Measurements from ENCODE around the gene RAD9A. TPM values are rescaled to one million over a fixed set of nuclear protein-coding genes. Genes with fewer than 3 reads are reported as not detected.

The RAD9A gene
- total RNA-seq, 1 experiment from 2014 or later: 20.9 TPM

GRCh38 chr11:67370351-67371076 lies 21.3 kb upstream of the RAD9A start:
- peaks cover 2% of the 10 kb centered on the region; the same call in 1 of the 2 replicates for H3K27me3 ChIP-seq (ENCODE audit: insufficient read depth, low read length)
- H4K91ac ChIP-seq (ENCODE audit: insufficient read length, low read depth, low read length): no peak overlapping the region
- H3K56ac ChIP-seq (ENCODE audit: insufficient read length, low read depth, low read length): no peak overlapping the region
- no peak overlapping the region for H2AK5ac ChIP-seq (ENCODE audit: insufficient read length, low read length)
- Mint-ChIP-seq H3K36me3 (ENCODE audit: insufficient read depth in 1 of 3, low read depth in 3 of 3) (no peaks in the 10 kb centered on the region; a peak in 1 of 7 replicates), H3K4me3 (no peak overlapping the region; a peak in 1 of 5 replicates), H3K9me3 (no peaks in the 10 kb centered on the region; a peak in 1 of 5 replicates), H3K27ac (no peak overlapping the region), H3K27me3 (ENCODE audit: low read depth) (peaks cover 73% of the 10 kb centered on the region), H3K4me1 (peaks cover 44 to 50% of the 10 kb centered on the region in 2 experiments)
- H2BK5ac ChIP-seq (ENCODE audit: insufficient read length, low read length): no peak overlapping the region
- H2AFZ ChIP-seq (ENCODE audit: low read length): no peak overlapping the region
- H3K9ac ChIP-seq (ENCODE audit: extremely low read depth, insufficient read length, low read length): no peak overlapping the region
- no peak overlapping the region for H2BK120ac ChIP-seq (ENCODE audit: low read depth, low read length, poor library complexity, severe bottlenecking)
- H2BK20ac ChIP-seq (ENCODE audit: low read depth, low read length, poor library complexity, severe bottlenecking): no peak overlapping the region
- peaks cover 7% of the 10 kb centered on the region; the same call in 1 of the 2 replicates for H3K4me1 ChIP-seq (ENCODE audit: insufficient read depth, low read length)
- H2BK15ac ChIP-seq (ENCODE audit: low read depth, low read length): no peak overlapping the region
- H3K27ac ChIP-seq (ENCODE audit: insufficient read length, low read depth, low read length): no peak overlapping the region
- no peaks in the 10 kb centered on the region for H3K79me1 ChIP-seq (ENCODE audit: insufficient read depth, low read depth, low read length, poor library complexity, severe bottlenecking)
- no peak overlapping the region for H2BK12ac ChIP-seq (ENCODE audit: insufficient read length, low read depth, low read length)
- H3K14ac ChIP-seq (ENCODE audit: insufficient read depth, low read length): no peak overlapping the region
- DNase-seq: no peak
- H3K23ac ChIP-seq (ENCODE audit: insufficient read length, low read depth, low read length): no peak overlapping the region
- no peak overlapping the region for H4K8ac ChIP-seq (replicated peaks; ENCODE audit: insufficient read length, low read depth, low read length)
- H3K4ac ChIP-seq (ENCODE audit: low read depth, low read length): no peak overlapping the region
- H3K9me3 ChIP-seq (ENCODE audit: control insufficient read depth, low read depth, low read length): no peaks in the 10 kb centered on the region
- no peak for TF ChIP-seq CTCF (conservative IDR thresholded peaks at IDR 0.05)
- H4K5ac ChIP-seq (ENCODE audit: insufficient read length, low read depth, low read length): no peak overlapping the region
- no peak overlapping the region for H3K18ac ChIP-seq (ENCODE audit: insufficient read length, low read depth, low read length)
- peaks cover 3% of the 10 kb centered on the region for H4K20me1 ChIP-seq (ENCODE audit: control insufficient read depth, insufficient read depth, insufficient read length)
- H3T11ph ChIP-seq (ENCODE audit: low read length): no peak overlapping the region
- no CpG with 5 or more reads among the region's 14 CpGs for WGBS (ENCODE audit: extremely low coverage, insufficient read length, low lambda C conversion rate)
- peaks cover 24% of the 10 kb centered on the region for H3K23me2 ChIP-seq (ENCODE audit: insufficient read length, low read depth, low read length, poor library complexity, severe bottlenecking)
- no peaks in the 10 kb centered on the region for H3K79me2 ChIP-seq (ENCODE audit: insufficient read depth, low read length)
- H3K4me2 ChIP-seq (ENCODE audit: insufficient read depth, insufficient read length, low read length): no peak overlapping the region

All from H9 (cell line).